Sciatic nerve (tissue), 2 donors: Measurements from ENCODE around the gene TUBB1. TPM values are rescaled to one million over a fixed set of nuclear protein-coding genes. Genes with fewer than 3 reads are reported as not detected.

Source experiments
- ATAC-seq: fragments of 200-7000 bp; cut with Tn5 transposase; one replicate; pipeline ENCODE4 v1.9.1; 2020; ENCODE audit warnings: mild to moderate bottlenecking, moderate library complexity
- DNase-seq: peaks from one replicate; pipeline ENCODE4 v3.0.0-alpha.2; 2020; ENCODE audit warnings: low spot score
- intact Hi-C: fragments of 100-400 bp; cut with DNase I; formaldehyde crosslinking; loops from one replicate; pipeline ENCODE4 v1.14.2; 2022
- total RNA-seq: library from RNA; stranded (reverse); fragmentation: NEBNext Ultra II Directional; extraction: Animal tissue kit (Norgen Biotek cat#: 25700); gene quantifications from one replicate; pipeline ENCODE4 v1.2.1, GENCODE V29; 2021
- donor health status: DM: no; HTN: no; CAD: no.
- donor health status: DM: no; HTN: no; CAD: no.

Gene TUBB1
- total RNA-seq, 1 donor from 2014 or later = 1.0 TPM

GRCh38 chr20:59062081-59062480, 42.9 kb downstream of the TUBB1 start:
- no peak for ATAC-seq
- intact Hi-C loops = no loop called here

DNA sequence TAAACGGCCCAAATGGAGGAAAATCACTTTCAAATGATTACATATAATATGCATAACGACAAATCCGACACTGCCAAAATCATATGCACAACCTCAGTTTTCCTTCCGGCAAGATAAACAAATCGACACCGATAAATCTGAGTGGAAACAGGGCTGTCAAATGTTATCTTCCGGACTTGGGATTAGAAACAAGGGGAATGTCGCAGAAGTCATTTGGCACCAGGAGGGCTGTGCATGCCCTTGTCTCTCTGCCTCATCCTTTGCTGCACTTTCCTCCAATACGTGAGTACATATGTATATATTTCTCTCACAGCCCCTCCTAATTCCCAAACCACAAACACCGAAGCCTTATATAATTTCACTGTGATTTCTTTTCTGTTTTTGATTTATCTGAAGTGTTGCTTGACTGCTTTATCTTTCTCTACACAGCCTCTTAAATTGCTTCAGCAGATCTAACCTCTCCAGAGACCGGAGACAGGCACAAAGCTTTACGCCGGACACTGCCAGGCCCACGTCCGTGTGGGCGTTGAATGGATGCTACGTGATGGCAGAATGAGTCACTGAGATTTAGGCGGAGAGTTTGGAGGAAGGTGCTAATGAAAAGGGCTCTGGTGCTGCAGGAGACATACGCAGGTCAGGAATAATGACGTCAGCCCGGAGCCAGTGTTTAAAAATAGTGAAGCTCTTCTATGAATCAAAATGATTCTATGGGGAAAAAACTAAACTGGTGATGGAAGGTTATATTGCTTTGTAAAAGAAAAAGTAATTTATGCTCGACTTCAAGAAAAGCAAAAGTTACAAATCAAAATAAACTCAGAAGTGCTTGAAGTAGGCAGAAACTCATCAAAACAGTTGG, 44.4 kb downstream of the TUBB1 start:
- intact Hi-C loops = no loop called here
- ATAC-seq (peak; percentile 61), DNase-seq (no peak)

More at GRCh38 chr20:59062081-59062480, 42.9 kb downstream of the TUBB1 start:
- DNase-seq = no peak

GRCh38 chr20:59064214-59064722, 45.0 kb downstream of the TUBB1 start:
- no peak for DNase-seq
- intact Hi-C loops = no loop called here
- ATAC-seq = no peak

DNA sequence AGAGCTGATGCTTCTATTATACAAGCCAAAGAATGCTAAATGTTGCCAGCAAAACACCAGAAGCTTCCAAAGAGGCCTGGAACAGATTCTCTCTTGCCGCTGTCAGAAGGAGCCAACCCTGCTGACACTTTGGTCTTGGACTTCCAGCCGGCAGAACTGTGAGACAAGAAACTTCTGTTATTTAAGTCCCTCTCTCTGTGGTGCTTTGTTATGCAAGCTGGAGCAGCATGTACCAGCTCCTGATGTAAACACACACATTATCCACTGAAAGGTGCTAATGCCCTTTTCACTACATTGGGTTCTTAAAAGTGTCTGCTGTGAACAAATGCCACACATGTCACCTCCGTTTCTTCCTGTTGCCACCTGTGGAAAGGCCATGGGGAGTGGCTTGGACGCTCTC, 49.3 kb downstream of the TUBB1 start:
- intact Hi-C loops = no loop called here
- DNase-seq (no peak), ATAC-seq (no peak)

GRCh38 chr20:59069026-59069425, 49.8 kb downstream of the TUBB1 start:
- intact Hi-C loops = no loop called here
- ATAC-seq (no peak), DNase-seq (no peak)

GRCh38 chr20:59071216-59071615, 52.0 kb downstream of the TUBB1 start:
- ATAC-seq (peak; percentile 51), DNase-seq (no peak)
- intact Hi-C loops = no loop called here

DNA sequence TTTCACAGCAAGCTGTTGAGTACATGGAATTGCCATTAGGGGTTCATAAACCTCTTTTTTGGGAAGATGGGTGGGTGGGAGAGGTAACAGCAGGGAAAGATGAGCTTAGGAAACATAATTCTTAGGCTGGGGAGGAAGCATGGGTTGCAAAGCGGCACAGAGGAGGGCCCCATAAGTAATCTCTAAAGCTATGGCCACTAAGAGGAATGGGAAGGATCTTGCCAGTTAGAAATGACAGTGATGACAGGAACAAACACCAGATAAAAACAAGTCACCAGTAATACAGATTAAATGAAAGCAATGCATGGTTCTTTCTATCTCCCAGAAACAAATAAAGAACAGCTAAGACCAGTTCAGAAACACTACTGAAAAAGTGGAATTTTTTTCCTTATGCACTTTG, 54.4 kb downstream of the TUBB1 start:
- ATAC-seq = no peak
- intact Hi-C loops = no loop called here
- no peak for DNase-seq

- ATAC-seq = no peak
- intact Hi-C loops = no loop called here
- DNase-seq = no peak
Measured at GRCh38 chr20:59074456-59074855, 55.2 kb downstream of the TUBB1 start.

DNA sequence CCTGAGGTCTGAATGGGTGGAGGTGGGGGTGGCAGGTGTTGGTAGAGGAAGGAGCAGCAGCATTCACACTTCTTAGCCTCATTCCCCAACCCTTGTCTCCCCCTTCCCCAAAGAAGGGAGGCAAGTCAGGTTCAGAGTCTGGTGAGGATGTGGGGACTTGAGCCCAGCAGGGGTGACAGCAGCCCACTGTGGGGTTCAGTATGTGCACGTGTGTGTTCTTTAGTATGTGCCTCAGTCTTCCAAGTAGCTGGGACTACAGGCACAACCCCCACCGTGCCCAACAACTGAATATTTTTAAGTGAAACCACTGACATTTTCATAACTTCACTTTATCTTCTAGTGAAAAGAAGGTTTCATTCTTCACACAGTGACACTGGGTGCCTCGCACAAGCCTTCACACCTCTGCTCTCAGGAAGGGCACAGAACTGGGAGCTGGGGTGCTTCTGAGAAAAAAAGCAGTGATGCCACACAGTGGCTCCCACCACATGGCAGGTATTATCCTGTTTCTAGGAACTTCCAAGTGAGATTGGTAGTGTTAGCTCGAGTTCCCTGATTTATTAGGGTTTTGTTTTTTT, 56.8 kb downstream of the TUBB1 start:
- ATAC-seq (no peak), DNase-seq (no peak)
- intact Hi-C loops = no loop called here

Other genes with a start within 250 kb of the TUBB1 start
- 1.5 TPM for gene GNAS-AS1, start 168.5 kb upstream of the TUBB1 start, total RNA-seq
- gene GNAS, start 166.7 kb upstream of the TUBB1 start, total RNA-seq = 617 TPM
- 50.7 TPM for gene NELFCD, start 38.2 kb upstream of the TUBB1 start, total RNA-seq
- gene CTSZ, start 12.2 kb upstream of the TUBB1 start, total RNA-seq = 151 TPM
- gene ATP5F1E, start 12.9 kb downstream of the TUBB1 start, total RNA-seq = 38.4 TPM
- 30.5 TPM for gene PRELID3B, start 23.4 kb downstream of the TUBB1 start, total RNA-seq
- 0.36 TPM for gene ZNF831, start 144.4 kb downstream of the TUBB1 start, total RNA-seq